Measurements from ENCODE around the gene PLK3.

- TF ChIP-seq POLR2AphosphoS5 (IDR thresholded peaks at IDR 0.05) = no peak
- no peak for TF ChIP-seq CTCF (IDR thresholded peaks at IDR 0.05)
- TF ChIP-seq POLR2A (IDR thresholded peaks at IDR 0.05) = no peak
- no peak for TF ChIP-seq EP300 (IDR thresholded peaks at IDR 0.05; ENCODE audit: low read depth)
These were observed 15.2 kb upstream of the PLK3 start for GRCh38 chr1:44785029-44785380.

Data from transverse colon (tissue), 4 donors.